KOPT-K1 (cell line): Measurements from ENCODE around the gene LSM14B.

ENCODE experiments used
- H3K27ac ChIP-seq: fragments of 200-600 bp; sonication (generic); 2 replicates; pipeline ENCODE4 v1.5.1; 2016; ENCODE audit warnings: antibody characterized with exemption, mild to moderate bottlenecking, low read depth, low read length; ENCODE audit not compliant: poor library complexity, severe bottlenecking
- H3K36me3 ChIP-seq: fragments of 200-600 bp; sonication (generic); 2 replicates; pipeline ENCODE4 v1.5.1; 2017; ENCODE audit warnings: antibody characterized with exemption, mild to moderate bottlenecking, low read length, moderate library complexity; ENCODE audit not compliant: insufficient read depth
- H3K9me3 ChIP-seq: fragments of 200-600 bp; sonication (generic); 2 replicates; pipeline ENCODE4 v1.5.1; 2017; ENCODE audit warnings: antibody characterized with exemption, low read length, mild to moderate bottlenecking; ENCODE audit not compliant: insufficient read depth, poor library complexity, severe bottlenecking

LSM14B gene

GRCh38 chr20:62158541-62158940 lies 36.3 kb downstream of the LSM14B start:
- Histone ChIP-seq H3K36me3 (peaks cover 52% of the 10 kb centered on the region; the same call in 1 of the 2 replicates), H3K27ac (no peak overlapping the region), H3K9me3 (no peaks in the 10 kb centered on the region)

DNA sequence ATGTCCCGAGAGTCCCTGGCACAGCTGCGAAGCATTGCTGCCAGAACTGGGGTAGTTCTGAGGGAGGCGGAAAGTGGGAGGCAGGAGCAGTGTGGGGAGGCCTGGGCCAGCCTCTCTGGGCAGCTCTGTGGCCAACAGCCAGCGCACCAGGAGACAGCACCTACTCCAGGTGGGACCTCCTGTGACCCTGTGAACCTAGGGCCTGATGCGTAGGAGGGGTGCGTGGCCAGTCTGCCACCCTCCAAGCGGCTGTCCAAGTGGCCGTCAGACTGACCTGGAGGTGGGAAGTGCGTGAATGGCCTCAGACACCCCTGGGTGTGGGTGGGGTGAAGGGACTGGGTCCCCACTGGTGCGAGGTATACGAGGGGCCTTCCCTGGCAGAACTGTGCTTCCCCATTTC lies 36.8 kb downstream of the LSM14B start:
- peaks cover 52% of the 10 kb centered on the region; the same call in 1 of the 2 replicates for H3K36me3 ChIP-seq
- no peak overlapping the region for H3K27ac ChIP-seq
- no peaks in the 10 kb centered on the region for H3K9me3 ChIP-seq

DNA sequence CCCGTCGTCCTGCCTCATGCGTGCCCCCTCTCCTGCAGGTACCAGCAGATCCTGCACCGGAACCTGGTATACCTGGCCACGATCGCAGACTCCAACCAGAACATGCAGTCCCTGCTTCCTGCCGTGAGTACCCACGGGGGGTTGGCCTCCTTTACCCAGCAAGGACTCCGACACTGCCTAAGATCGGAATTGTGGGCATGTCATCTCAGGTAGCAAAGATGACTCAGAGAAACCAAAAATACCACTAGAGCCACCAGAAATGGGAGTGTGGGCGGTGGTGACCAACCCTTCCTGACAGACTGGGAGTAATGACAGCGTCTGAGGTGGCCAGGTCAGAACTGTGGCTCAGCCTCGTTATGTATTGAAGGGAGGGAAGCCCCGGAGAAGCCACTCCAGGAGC lies 37.6 kb downstream of the LSM14B start:
- Histone ChIP-seq H3K36me3 (peaks cover 53% of the 10 kb centered on the region; the same call in 1 of the 2 replicates), H3K27ac (no peak overlapping the region), H3K9me3 (no peaks in the 10 kb centered on the region)

DNA sequence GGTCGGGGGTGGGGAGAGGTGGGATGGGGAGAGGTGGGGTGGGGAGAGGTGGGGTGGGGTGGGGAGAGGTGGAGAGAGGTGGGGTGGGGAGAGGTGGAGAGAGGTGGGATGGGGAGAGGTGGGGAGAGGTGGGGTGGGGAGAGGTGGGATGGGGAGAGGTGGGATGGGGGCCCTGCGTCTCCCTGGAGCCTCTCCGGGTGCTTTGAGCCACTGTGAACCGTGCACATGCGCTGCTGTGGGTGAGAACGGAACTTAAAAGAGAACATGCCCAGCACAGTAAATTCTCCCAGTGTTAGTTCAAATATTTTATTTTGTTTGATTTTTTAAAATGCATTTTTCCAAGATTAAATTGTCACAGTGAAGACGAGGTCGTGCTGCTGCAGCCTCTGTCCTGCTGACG lies 38.0 kb downstream of the LSM14B start:
- Histone ChIP-seq H3K27ac (no peak overlapping the region), H3K9me3 (no peaks in the 10 kb centered on the region), H3K36me3 (peaks cover 57% of the 10 kb centered on the region; the same call in 1 of the 2 replicates)

DNA sequence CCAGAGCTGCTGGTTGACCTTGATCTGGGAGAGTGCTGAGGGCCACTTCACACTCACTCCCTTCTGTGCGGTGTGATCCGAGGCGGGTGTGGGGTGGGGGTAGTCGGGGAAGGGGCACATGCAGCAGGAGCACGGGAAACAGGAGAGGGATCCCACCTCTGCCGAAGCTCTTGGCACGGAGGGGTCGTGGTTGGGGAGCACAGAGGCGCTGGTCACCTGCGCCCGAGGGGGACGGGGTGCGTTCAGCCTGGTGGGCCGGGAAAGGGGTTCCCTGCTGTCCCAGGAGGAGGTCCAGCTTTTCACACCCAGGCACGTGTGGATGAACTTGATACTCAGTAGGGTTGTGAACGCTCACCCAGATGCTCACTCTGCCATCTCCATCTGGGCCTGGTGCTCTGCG lies 38.6 kb downstream of the LSM14B start:
- Histone ChIP-seq H3K27ac (no peak overlapping the region), H3K9me3 (no peaks in the 10 kb centered on the region), H3K36me3 (peaks cover 60% of the 10 kb centered on the region; the same call in 1 of the 2 replicates)

DNA sequence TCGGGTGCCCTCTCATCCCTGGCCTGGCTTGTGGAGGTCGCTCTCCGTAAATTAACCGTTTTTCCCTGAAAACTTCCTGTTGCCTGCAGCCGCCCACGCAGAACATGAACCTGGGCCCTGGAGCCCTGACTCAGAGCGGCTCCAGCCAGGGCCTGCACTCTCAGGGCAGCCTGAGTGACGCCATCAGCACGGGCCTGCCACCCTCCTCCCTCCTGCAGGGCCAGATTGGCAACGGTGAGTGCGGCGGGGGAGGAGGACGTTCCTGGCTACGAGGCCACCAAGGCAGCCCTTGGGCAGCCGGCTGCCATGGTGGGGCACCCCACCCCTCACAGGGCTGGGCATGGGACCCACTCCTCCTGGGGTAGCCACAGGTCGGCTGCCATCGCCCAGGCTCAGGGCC lies 39.1 kb downstream of the LSM14B start:
- peaks cover 63% of the 10 kb centered on the region; the same call in 1 of the 2 replicates for H3K36me3 ChIP-seq
- no peaks in the 10 kb centered on the region for H3K9me3 ChIP-seq
- no peak overlapping the region for H3K27ac ChIP-seq

GRCh38 chr20:62162765-62163484 lies 40.6 kb downstream of the LSM14B start:
- peaks cover 73% of the 10 kb centered on the region for H3K36me3 ChIP-seq
- no peaks in the 10 kb centered on the region for H3K9me3 ChIP-seq
- H3K27ac ChIP-seq: no peak overlapping the region

DNA sequence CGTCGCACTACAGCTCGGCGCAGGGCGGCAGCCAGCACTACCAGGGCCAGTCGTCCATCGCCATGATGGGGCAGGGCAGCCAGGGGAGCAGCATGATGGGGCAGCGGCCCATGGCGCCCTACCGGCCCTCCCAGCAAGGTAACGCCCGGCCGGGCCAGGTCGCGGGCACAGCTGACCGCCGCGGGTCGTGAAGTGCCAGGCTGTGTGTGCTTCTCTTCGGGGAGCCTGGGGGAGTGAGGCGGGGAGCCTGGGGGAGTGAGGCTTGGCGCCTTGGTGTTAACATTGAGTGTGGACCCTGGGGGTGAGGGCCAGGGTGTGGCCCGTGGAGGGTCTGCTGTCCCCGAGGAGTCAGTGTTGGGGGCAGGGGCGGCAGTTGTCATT lies 41.2 kb downstream of the LSM14B start:
- Histone ChIP-seq H3K36me3 (peaks cover 78% of the 10 kb centered on the region), H3K9me3 (no peaks in the 10 kb centered on the region), H3K27ac (no peak overlapping the region)

GRCh38 chr20:62163986-62164762 lies 41.9 kb downstream of the LSM14B start:
- Histone ChIP-seq H3K36me3 (peaks cover 85% of the 10 kb centered on the region), H3K27ac (no peak overlapping the region), H3K9me3 (no peaks in the 10 kb centered on the region)

DNA sequence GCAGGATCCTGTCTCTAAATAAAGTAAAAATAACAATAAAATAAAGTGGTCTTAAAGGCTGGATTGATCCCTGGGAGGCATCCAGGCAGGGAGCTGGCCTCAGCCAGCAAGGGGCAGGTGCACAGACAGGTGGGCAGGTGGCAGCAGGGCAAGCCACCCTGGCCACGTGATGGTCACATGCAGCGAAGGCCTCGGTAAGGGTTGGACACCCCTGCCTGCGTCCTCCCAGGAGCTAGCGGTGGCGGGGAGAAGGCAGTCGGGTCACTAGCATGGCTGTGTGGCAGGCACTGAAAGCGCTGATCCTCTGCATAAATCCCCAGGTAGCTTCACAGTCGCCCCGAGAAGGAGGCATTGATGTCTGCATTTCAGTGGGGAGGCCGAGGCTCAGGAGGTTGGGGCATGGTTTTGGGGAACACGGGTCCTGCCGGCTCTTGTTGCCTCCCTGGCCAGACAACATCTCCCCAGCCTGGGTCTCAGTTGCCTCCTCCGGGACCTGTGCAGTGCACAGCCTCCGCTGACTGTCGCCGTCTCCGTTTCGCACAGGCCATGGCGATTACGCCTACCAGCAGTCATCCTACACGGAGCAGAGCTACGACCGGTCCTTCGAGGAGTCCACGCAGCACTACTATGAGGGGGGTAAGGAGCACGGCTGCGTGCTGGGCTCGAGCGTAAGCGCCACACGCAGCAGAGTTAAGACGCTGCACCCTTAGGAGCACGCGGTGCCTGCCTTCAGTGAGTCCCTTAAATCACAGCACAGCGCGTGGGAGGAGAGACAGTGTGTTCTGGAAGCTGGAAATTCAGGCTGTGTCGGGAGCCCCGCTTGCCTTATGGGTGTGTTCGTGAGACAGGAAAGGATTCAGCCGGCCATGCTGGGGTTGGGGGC lies 42.8 kb downstream of the LSM14B start:
- no peaks in the 10 kb centered on the region for H3K9me3 ChIP-seq
- no peak overlapping the region for H3K27ac ChIP-seq
- H3K36me3 ChIP-seq: peaks cover 90% of the 10 kb centered on the region

DNA sequence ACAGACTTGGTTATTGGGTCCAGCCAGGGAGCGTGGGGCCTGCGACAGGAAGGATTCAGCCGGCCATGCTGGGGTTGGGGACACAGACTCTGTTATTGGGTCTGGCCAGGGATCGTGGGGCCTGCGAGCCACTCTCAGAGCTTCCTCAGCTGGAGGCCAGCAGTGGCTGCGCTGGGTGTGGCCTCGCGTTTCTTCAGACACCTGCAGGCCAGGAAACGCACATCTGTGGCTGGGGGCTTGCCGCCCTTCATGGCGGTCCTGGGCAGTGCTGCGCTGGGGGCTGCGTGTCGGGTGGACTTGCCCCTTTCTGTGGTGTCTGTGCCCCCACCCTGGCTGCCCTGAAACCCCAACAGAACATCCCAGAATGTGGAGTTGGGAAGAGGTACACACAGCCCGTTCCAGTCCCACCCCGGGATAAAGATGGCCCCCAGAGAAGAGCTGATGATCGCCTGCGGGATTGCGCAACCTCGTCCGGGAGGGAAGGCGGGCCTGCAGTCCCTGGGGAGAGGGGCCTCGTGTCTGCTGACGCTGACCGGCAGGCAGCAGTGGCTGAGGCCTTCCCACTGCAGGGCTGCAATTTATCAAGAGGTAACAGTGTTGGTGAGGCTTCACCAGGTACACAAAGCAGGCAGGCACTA lies 43.6 kb downstream of the LSM14B start:
- H3K27ac ChIP-seq: no peak overlapping the region
- H3K9me3 ChIP-seq: no peaks in the 10 kb centered on the region
- H3K36me3 ChIP-seq: peaks cover 85% of the 10 kb centered on the region

DNA sequence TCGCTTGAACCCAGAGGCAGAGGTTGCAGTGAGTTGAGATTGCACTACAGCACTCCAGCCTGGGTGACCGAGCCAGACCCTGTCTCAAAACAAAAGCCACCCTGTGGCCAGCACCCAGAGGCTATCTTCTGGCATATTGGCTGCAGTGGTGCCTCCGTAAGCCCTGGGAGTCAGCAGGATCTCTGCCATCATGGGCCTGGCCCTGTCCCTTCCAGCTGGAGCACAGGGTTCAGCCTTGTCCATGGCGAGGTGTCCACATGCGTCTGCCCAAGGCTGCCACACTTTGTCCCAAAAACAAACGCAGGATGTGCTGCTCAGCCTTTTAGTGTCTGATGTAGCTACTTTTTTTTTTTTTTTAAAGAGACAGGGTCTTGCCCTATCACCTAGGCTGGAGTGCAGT lies 45.2 kb downstream of the LSM14B start:
- H3K9me3 ChIP-seq: no peaks in the 10 kb centered on the region
- no peak overlapping the region for H3K27ac ChIP-seq
- H3K36me3 ChIP-seq: peaks cover 74% of the 10 kb centered on the region

GRCh38 chr20:62168061-62168460 lies 45.8 kb downstream of the LSM14B start:
- no peaks in the 10 kb centered on the region for H3K9me3 ChIP-seq
- H3K27ac ChIP-seq: no peak overlapping the region
- peaks cover 74% of the 10 kb centered on the region for H3K36me3 ChIP-seq

DNA sequence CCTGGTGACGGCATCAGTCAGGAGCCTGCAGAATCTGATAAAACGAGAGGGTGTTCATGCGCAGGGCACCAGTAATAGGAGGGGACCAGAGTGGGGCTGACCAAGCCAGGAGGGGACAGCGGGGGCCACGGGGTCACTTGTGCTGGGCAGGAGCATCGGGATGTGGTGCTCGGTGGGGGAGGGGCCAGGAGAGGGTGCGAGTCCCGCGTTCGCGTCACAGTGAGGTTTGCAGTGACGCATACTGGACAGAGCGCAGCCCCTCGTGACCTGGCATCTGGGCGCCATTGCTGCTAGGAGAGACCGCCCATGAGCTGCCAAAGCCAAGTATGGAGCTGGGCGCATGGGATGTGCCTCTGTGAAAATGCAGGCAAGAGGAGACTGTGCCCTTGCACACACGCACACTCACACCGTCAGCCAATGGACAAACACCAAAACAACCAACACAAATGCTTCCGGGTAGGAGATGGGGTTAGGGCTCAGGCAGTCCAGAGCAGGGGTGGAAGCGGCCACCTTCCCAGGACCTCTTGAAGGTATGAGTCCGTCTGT lies 46.7 kb downstream of the LSM14B start:
- H3K9me3 ChIP-seq: no peaks in the 10 kb centered on the region
- H3K27ac ChIP-seq: no peak overlapping the region
- peaks cover 66% of the 10 kb centered on the region for H3K36me3 ChIP-seq
